OCI-LY7 (cell line): ENCODE results near the gene KCNIP1.

Experiments used
- EZH2phosphoT487 ChIP-seq: fragments of 200-600 bp; sonication (generic); IDR thresholded peaks from 2 replicates; pipeline ENCODE4 v1.6.1; 2018; ENCODE audit warnings: low read depth, borderline replicate concordance, mild to moderate bottlenecking, mixed run types, antibody characterized with exemption, low read length, moderate library complexity, mixed read lengths
- TF ChIP-seq, protein P1 (sequence below): fragments of 200-600 bp; sonication (generic); conservative IDR thresholded peaks from 2 replicates; pipeline ENCODE4 v1.5.1; 2014; ENCODE audit warnings: mild to moderate bottlenecking, antibody characterized with exemption, low read length, moderate library complexity, mixed read lengths

DNA sequence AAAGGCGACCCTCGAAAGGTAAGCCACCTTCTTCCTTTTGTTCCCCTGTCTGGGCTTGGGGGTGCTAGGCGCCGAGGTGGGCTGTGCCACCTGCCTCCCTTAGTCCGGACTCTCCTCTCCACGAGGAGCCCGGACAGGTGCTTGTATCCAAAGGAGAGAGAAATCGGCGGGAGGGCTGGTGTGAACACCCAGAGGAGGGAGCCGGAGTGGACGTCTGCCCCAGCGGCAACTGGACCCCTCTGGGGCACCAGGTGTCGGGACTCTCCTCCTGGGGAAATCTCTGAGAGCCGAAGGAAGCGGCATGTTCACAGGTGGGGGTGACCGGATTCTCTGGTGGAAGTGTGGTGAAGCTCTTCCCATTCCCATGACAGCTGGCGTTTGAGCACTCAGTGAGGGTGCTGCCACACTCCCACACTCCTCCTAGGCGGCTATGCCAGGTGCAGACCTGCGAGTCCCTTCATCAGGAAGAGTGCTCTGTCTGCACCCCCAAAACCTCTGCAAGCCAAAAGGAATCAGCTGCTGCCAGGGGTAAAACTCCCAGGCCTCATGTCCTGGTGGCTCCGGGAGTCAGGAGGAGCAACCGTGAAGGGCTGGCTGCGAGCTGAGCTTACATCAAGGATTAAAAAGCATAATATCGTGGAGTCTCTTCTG lies 921 bp downstream of the KCNIP1 start:
- TF ChIP-seq, protein P1, sequence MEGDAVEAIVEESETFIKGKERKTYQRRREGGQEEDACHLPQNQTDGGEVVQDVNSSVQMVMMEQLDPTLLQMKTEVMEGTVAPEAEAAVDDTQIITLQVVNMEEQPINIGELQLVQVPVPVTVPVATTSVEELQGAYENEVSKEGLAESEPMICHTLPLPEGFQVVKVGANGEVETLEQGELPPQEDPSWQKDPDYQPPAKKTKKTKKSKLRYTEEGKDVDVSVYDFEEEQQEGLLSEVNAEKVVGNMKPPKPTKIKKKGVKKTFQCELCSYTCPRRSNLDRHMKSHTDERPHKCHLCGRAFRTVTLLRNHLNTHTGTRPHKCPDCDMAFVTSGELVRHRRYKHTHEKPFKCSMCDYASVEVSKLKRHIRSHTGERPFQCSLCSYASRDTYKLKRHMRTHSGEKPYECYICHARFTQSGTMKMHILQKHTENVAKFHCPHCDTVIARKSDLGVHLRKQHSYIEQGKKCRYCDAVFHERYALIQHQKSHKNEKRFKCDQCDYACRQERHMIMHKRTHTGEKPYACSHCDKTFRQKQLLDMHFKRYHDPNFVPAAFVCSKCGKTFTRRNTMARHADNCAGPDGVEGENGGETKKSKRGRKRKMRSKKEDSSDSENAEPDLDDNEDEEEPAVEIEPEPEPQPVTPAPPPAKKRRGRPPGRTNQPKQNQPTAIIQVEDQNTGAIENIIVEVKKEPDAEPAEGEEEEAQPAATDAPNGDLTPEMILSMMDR: no peak
- no peak for TF ChIP-seq EZH2phosphoT487
